H1 (cell line): ENCODE results near the gene LPAR2. TPM values are rescaled to one million over a fixed set of nuclear protein-coding genes. Genes with fewer than 3 reads are reported as not detected.

Source experiments
- polyA plus RNA-seq, 7 experiments: library from polyadenylated mRNA; depleted of rRNA in 3 of 7; stranded (reverse) in 5 of 7; unstranded in 2 of 7; fragments of >200 nt in 5 of 7; fragments of 200-250 nt in 2 of 7; gene quantifications; 1 replicate in 5 of 7; 2 replicates in 1 of 7; 4 replicates in 1 of 7; pipeline versions ENCODE4 v1.2.1 to v1.2.3, GENCODE V29; 2011 to 2013; ENCODE audit warnings: missing spikeins in 2 of 7, mixed read lengths in 2 of 7
- total RNA-seq: library from RNA; stranded (reverse); fragmentation: NEBNext Ultra II Directional; extraction: Animal tissue kit (Norgen Biotek cat#: 25700); gene quantifications from 2 replicates; pipeline ENCODE4 v1.2.1, GENCODE V29; 2021
- TF ChIP-seq, protein P1 (sequence below): fragments of 300-600 bp; sonication (generic); IDR thresholded peaks from 2 replicates; pipeline ENCODE4 v1.7.1; 2012; ENCODE audit warnings: low read length, moderate library complexity, mild to moderate bottlenecking, inconsistent platforms; ENCODE audit not compliant: insufficient replicate concordance

The LPAR2 gene
- total and polyA plus RNA-seq, 2 of the 8 experiments (the other 6 are each of a cell fraction or from before 2014, with no cell fraction given), result 47.6 to 70.2 TPM

- TF ChIP-seq, protein P1, sequence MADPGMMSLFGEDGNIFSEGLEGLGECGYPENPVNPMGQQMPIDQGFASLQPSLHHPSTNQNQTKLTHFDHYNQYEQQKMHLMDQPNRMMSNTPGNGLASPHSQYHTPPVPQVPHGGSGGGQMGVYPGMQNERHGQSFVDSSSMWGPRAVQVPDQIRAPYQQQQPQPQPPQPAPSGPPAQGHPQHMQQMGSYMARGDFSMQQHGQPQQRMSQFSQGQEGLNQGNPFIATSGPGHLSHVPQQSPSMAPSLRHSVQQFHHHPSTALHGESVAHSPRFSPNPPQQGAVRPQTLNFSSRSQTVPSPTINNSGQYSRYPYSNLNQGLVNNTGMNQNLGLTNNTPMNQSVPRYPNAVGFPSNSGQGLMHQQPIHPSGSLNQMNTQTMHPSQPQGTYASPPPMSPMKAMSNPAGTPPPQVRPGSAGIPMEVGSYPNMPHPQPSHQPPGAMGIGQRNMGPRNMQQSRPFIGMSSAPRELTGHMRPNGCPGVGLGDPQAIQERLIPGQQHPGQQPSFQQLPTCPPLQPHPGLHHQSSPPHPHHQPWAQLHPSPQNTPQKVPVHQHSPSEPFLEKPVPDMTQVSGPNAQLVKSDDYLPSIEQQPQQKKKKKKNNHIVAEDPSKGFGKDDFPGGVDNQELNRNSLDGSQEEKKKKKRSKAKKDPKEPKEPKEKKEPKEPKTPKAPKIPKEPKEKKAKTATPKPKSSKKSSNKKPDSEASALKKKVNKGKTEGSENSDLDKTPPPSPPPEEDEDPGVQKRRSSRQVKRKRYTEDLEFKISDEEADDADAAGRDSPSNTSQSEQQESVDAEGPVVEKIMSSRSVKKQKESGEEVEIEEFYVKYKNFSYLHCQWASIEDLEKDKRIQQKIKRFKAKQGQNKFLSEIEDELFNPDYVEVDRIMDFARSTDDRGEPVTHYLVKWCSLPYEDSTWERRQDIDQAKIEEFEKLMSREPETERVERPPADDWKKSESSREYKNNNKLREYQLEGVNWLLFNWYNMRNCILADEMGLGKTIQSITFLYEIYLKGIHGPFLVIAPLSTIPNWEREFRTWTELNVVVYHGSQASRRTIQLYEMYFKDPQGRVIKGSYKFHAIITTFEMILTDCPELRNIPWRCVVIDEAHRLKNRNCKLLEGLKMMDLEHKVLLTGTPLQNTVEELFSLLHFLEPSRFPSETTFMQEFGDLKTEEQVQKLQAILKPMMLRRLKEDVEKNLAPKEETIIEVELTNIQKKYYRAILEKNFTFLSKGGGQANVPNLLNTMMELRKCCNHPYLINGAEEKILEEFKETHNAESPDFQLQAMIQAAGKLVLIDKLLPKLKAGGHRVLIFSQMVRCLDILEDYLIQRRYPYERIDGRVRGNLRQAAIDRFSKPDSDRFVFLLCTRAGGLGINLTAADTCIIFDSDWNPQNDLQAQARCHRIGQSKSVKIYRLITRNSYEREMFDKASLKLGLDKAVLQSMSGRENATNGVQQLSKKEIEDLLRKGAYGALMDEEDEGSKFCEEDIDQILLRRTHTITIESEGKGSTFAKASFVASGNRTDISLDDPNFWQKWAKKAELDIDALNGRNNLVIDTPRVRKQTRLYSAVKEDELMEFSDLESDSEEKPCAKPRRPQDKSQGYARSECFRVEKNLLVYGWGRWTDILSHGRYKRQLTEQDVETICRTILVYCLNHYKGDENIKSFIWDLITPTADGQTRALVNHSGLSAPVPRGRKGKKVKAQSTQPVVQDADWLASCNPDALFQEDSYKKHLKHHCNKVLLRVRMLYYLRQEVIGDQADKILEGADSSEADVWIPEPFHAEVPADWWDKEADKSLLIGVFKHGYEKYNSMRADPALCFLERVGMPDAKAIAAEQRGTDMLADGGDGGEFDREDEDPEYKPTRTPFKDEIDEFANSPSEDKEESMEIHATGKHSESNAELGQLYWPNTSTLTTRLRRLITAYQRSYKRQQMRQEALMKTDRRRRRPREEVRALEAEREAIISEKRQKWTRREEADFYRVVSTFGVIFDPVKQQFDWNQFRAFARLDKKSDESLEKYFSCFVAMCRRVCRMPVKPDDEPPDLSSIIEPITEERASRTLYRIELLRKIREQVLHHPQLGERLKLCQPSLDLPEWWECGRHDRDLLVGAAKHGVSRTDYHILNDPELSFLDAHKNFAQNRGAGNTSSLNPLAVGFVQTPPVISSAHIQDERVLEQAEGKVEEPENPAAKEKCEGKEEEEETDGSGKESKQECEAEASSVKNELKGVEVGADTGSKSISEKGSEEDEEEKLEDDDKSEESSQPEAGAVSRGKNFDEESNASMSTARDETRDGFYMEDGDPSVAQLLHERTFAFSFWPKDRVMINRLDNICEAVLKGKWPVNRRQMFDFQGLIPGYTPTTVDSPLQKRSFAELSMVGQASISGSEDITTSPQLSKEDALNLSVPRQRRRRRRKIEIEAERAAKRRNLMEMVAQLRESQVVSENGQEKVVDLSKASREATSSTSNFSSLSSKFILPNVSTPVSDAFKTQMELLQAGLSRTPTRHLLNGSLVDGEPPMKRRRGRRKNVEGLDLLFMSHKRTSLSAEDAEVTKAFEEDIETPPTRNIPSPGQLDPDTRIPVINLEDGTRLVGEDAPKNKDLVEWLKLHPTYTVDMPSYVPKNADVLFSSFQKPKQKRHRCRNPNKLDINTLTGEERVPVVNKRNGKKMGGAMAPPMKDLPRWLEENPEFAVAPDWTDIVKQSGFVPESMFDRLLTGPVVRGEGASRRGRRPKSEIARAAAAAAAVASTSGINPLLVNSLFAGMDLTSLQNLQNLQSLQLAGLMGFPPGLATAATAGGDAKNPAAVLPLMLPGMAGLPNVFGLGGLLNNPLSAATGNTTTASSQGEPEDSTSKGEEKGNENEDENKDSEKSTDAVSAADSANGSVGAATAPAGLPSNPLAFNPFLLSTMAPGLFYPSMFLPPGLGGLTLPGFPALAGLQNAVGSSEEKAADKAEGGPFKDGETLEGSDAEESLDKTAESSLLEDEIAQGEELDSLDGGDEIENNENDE, result no peak
- TF ChIP-seq, all 59 proteins: peak for 3
Measured at GRCh38 chr19:19591133-19591825, 36.7 kb downstream of the LPAR2 start (continued).
